Fibroblast of villous mesenchyme (primary cell): Measurements from ENCODE around the gene KCNIP4. TPM values are rescaled to one million over a fixed set of nuclear protein-coding genes. Genes with fewer than 3 reads are reported as not detected.
A peak's percentile ranks its signal among the peaks of the same experiment; 100 is the strongest.

Experiments
- DNase-seq: peaks from one replicate; pipeline ENCODE4 v3.0.0-alpha.2; 2010; ENCODE audit warnings: low read depth
- H3K4me3 ChIP-seq: 2 replicates; pipeline ENCODE4 v1.5.1; 2011; ENCODE audit warnings: low read depth, mild to moderate bottlenecking, low read length
- CTCF ChIP-seq: IDR thresholded peaks from 2 replicates; pipeline ENCODE4 v1.5.1; 2012; ENCODE audit warnings: low read depth, mild to moderate bottlenecking, low read length; ENCODE audit not compliant: insufficient read depth
- total RNA-seq: library from RNA; depleted of rRNA; stranded (reverse); fragments of >200 nt; gene quantifications from 2 replicates; pipeline ENCODE4 v1.2.3, GENCODE V29; 2012

The KCNIP4 gene
- total RNA-seq, 1 donor = under 0.01 TPM

GRCh38 chr4:20883231-20883630 lies 1065.3 kb downstream of the KCNIP4 start:
- no peak overlapping the region for H3K4me3 ChIP-seq
- DNase-seq = no peak
- TF ChIP-seq CTCF = no peak

DNA sequence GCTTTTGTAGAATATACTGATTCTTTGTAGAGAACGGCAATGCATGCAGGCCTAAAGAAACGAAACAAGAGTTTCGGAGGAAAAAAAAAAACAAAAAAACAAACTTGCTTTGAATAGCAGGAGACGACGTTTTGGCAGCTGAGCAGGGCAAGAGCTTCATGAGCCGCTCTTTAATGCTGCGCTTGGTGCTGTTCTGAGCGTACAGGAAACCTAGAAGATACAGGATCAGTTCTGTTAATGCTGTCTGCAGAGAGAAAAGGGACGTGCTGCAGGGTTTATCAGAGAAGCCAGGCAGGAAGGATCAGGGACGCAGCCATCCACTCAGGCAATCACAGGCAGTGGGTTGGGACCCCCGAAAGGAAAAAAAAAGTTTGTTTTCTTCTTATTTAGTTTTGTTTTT lies 1066.1 kb downstream of the KCNIP4 start:
- TF ChIP-seq CTCF = no peak
- no peak for DNase-seq
- no peak overlapping the region for H3K4me3 ChIP-seq

DNA sequence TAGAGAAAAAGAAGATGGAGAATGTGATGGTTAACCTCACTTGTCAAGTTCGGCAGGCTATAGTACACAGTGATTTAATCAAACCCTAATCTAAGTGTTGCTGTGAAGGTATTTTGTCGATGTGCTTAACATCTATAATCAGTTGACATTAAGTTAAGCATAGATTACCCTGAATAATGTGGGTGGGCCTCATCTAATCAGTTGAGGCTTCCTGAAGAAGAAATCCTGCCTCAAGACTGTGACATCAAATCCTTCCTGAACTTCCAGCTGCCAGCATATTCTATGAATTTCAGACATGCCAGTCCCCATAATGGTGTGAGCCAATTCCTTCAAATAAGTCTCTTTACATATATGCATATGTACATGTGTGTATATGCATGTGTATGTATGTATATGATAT lies 1066.9 kb downstream of the KCNIP4 start:
- no peak overlapping the region for H3K4me3 ChIP-seq
- no peak for TF ChIP-seq CTCF
- DNase-seq = no peak

DNA sequence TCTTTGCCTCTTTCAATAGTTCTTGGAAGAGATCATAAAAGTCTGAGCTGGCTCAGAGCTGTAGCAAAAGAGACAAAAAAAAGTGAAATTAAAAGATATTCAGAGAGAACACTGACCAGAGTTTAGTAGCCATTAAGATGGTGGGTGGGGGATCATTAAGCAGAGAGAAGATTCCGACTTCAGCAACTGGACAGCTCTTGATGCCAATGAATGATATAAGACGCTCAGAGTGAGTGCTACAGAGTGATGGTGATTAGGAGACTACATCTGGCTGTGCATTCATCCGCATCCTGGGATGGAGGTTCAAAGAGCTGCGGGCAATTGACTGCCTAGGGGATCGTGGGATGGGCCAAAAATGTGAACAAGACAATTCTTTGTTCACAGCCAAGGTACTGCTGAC lies 1069.8 kb downstream of the KCNIP4 start:
- no peak for DNase-seq
- H3K4me3 ChIP-seq = no peak overlapping the region

GRCh38 chr4:20870436-20870835 lies 1078.1 kb downstream of the KCNIP4 start:
- no peak for DNase-seq
- TF ChIP-seq CTCF = no peak
- no peak overlapping the region for H3K4me3 ChIP-seq

More for the DNA sequence above, 1069.8 kb downstream of the KCNIP4 start:
- no peak for TF ChIP-seq CTCF

GRCh38 chr4:20868108-20868507 lies 1080.5 kb downstream of the KCNIP4 start:
- DNase-seq = peak; percentile 13
- no peak for TF ChIP-seq CTCF
- H3K4me3 ChIP-seq = no peak overlapping the region

DNA sequence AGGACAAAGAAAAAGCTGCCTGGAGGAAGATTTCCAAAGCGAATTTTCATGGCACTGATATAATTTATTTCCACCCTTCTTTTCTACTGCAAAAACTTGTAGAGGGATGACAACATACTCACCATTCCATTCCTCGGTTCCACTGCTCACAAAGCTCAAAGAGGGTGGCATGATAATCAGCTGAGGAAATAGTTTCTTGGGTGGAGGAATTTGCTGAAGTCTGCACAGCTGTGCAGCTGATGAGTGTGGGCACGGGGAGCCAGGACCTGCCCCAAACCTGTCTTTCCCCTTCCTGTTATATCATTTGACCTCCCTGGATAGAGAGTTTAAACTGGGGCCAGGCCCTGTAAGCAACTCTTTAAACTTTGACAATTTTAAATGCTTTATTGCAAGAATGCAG lies 1087.7 kb downstream of the KCNIP4 start:
- TF ChIP-seq CTCF = no peak
- H3K4me3 ChIP-seq = no peak overlapping the region
- DNase-seq = no peak
